Progenitor cell of endocrine pancreas (in vitro differentiated cells): ENCODE data around the gene MYF6. TPM values are rescaled to one million over a fixed set of nuclear protein-coding genes. Genes with fewer than 3 reads are reported as not detected.

Experiments used
- DNase-seq: peaks from one replicate; pipeline ENCODE4 v3.0.0; 2021; ENCODE audit warnings: low spot score; ENCODE audit not compliant: unreplicated experiment
- H3K27ac Mint-ChIP-seq: 2 replicates; pipeline ENCODE4 v1.8.0; 2021; ENCODE audit warnings: mild to moderate bottlenecking, moderate library complexity, mixed read lengths
- H3K27me3 Mint-ChIP-seq: 2 replicates; pipeline ENCODE4 v1.8.0; 2021; ENCODE audit warnings: mixed read lengths
- H3K36me3 Mint-ChIP-seq: 2 replicates; pipeline ENCODE4 v1.8.0; 2022; ENCODE audit warnings: mixed read lengths; ENCODE audit not compliant: insufficient read depth
- H3K4me1 Mint-ChIP-seq: 2 replicates; pipeline ENCODE4 v1.8.0; 2021; ENCODE audit warnings: low read depth, mixed read lengths
- H3K4me3 Mint-ChIP-seq: 2 replicates; pipeline ENCODE4 v1.8.0; 2021; ENCODE audit warnings: low read depth, mild to moderate bottlenecking, moderate library complexity, mixed read lengths
- H3K9me3 Mint-ChIP-seq: 2 replicates; pipeline ENCODE4 v1.8.0; 2021; ENCODE audit warnings: low read depth, mixed read lengths
- CTCF ChIP-seq: fragments of 200-600 bp; sonication (generic); IDR thresholded peaks from one replicate; pipeline ENCODE4 v1.5.0; 2021; ENCODE audit warnings: antibody characterized with exemption, mild to moderate bottlenecking; ENCODE audit not compliant: unreplicated experiment
- total RNA-seq: library from RNA; stranded (reverse); gene quantifications from 2 replicates; pipeline ENCODE4 v1.2.1, GENCODE V29; 2021

Gene MYF6
- total RNA-seq, 1 donor from 2014 or later: not detected

- H3K4me3 Mint-ChIP-seq: no peak overlapping the region
- H3K36me3 Mint-ChIP-seq: no peaks in the 10 kb centered on the region
- H3K9me3 Mint-ChIP-seq: no peaks in the 10 kb centered on the region
- TF ChIP-seq CTCF: no peak
- DNase-seq: no peak
- no peak overlapping the region for H3K27ac Mint-ChIP-seq
- peaks cover under 1% of the 10 kb centered on the region for H3K27me3 Mint-ChIP-seq
- H3K4me1 Mint-ChIP-seq: peaks cover 1% of the 10 kb centered on the region
These were observed 30.6 kb upstream of the MYF6 start for GRCh38 chr12:80676856-80677255.

- Mint-ChIP-seq H3K9me3 (no peaks in the 10 kb centered on the region), H3K4me1 (no peaks in the 10 kb centered on the region), H3K27ac (no peak overlapping the region), H3K27me3 (no peaks in the 10 kb centered on the region), H3K4me3 (no peak overlapping the region), H3K36me3 (no peaks in the 10 kb centered on the region)
- no peak for DNase-seq
- TF ChIP-seq CTCF: no peak
These were observed 29.4 kb upstream of the MYF6 start for GRCh38 chr12:80677994-80678393.

GRCh38 chr12:80679346-80680131 is 27.9 kb upstream of the MYF6 start:
- Mint-ChIP-seq H3K27ac (no peak overlapping the region), H3K9me3 (no peaks in the 10 kb centered on the region), H3K4me1 (peaks cover 3% of the 10 kb centered on the region), H3K27me3 (no peaks in the 10 kb centered on the region), H3K4me3 (no peak overlapping the region), H3K36me3 (no peaks in the 10 kb centered on the region)
- DNase-seq: no peak
- no peak for TF ChIP-seq CTCF

- Mint-ChIP-seq H3K4me1 (peaks cover 3% of the 10 kb centered on the region), H3K36me3 (no peaks in the 10 kb centered on the region), H3K4me3 (no peak overlapping the region), H3K27me3 (no peaks in the 10 kb centered on the region), H3K9me3 (peaks cover 1% of the 10 kb centered on the region), H3K27ac (no peak overlapping the region)
- DNase-seq: no peak
- no peak for TF ChIP-seq CTCF
These were observed 26.1 kb upstream of the MYF6 start for GRCh38 chr12:80681287-80681686.

- Mint-ChIP-seq H3K27me3 (no peaks in the 10 kb centered on the region), H3K4me1 (peaks cover 3% of the 10 kb centered on the region), H3K27ac (no peak overlapping the region), H3K9me3 (peaks cover 6% of the 10 kb centered on the region), H3K4me3 (no peak overlapping the region), H3K36me3 (peaks cover 2% of the 10 kb centered on the region)
- no peak for DNase-seq
- TF ChIP-seq CTCF: no peak
These were observed 25.6 kb upstream of the MYF6 start for GRCh38 chr12:80681786-80682185.
